Stimulated activated CD8-positive, alpha-beta memory T cell treated with anti-CD3 and anti-CD28 coated beads, Interleukin-15, amount 100 ng/mL, for 4 hours (primary cell): Measurements from ENCODE around the gene ATP2B3.

Source experiments
- DNase-seq, 2 donors: peaks; one replicate each; pipeline ENCODE4 v3.0.0-alpha.2; 2020; ENCODE audit warnings: low read depth in 2 of 2

Gene ATP2B3

DNA sequence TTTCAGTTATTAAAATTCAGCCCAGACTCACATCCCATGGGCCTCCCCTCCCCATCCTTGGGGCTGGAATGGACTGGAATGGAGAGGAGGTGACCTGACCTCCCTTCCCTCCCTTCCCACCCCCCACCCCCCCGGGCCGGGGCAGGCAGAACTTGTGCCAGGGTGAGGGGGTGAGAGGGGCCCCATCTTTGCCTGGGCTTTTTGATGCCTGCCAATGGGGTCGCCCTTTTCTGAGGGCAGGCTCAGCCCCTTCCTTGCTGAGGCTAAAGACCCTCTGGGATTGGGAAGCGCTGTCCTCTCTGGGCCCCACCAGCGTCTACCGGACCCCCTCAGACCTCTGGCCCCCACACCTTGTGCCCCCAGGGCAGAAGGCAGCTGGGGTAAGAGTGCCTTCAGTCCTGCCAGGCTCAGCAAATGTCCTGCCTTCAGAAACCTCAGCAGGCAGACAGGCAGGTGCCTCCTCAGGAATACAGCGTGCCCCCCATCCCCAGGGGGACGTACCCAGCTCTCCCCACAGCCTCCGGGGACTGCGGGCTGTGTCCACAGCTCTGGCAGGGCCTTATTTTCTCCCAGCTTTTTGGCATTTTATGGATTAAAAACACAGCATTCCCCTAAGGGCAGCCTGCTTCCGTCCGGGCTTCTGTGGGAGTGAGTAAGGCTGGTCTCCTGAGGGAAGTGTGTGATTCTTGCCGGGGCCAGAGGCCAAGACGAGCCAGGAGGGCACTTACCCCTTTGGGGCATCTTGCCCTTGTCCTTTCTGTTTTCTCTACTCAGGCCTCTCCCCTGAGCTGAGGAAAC lies 94.1 kb downstream of the ATP2B3 start:
- DNase-seq: no peak

DNA sequence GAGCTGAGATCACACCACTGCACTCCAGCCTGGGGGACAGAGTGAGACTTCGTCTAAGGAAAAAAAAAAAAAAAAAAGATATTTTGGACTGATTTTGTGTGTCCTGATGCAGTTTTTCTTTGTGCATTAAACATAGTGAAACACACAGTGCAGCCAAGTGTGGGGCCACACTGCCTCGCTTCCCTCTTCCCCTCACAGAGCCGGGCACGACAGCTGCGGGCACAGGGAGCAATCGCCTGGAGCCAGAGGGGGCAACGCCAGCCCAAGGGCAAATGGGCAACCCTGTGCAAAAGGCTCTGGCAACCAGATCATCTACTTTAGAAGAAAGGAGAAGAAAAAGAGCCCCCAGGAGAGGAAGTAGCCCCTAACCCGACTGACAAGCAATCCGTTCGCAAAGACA lies 95.0 kb downstream of the ATP2B3 start:
- DNase-seq: no peak

DNA sequence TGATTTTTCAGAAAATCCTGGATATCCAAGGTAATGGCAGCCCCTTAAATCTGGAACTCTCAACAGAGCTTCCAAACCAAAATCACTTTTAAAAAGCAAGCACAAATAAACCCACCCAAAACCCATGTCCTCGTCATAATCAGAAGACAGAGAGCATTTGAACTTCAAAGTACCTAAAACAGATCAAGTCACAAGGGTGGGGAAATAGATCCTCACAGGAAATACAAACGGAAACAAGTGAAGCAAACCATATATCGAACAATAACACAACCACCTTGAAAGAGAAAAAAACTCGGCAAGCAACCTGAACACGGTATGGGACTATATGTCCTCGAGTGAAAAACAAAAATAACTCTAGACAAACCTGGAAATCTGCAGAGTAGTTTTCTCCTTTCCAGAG lies 97.4 kb downstream of the ATP2B3 start:
- no peak for DNase-seq

DNA sequence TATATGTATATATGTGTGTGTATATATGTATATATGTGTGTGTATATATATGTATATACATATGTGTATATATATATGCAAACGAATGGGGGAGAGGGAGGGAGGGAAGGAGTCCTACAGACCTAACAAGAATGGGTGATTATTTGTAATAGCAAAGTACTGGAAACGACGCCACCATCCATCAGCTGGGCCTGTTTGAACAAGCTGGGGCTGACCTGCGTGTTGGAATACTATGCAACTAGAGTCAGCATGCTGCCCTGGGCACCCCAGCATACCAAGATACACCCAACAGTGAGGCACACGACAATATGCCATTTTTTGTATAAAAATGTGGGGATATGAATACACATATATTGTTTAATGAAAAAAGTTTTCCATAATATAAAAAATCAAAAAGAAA lies 103.1 kb downstream of the ATP2B3 start:
- DNase-seq: no peak

DNA sequence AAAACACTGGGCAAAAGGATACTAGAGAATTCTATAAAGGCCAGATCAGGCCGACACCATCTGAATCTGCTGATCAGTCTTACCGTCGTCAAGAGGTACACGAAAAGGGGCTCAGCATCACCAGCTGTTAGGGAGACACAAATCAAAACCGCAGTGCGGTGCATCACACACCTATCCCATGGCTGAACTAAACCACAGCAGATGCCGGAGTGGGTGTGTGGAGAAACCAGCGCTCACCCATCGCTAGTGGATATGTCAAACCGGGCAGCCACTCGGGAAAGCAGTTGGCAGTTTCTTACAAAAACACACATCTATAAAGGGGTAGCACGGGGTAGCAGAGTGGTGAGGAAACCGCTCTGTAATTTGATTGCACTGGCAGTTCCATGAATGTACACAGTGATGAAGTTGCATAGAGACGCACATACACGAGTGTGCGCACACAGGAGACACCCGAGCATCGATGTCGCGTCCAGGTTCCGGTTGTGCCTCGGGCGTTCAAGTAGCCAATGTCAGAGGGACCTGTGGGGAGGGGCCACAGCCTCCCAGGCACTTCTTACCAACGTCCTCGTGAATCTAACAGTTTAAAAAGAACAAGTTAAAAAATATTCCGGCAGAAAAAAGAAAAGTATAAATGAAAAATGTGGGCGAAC lies 104.6 kb downstream of the ATP2B3 start:
- DNase-seq: no peak

DNA sequence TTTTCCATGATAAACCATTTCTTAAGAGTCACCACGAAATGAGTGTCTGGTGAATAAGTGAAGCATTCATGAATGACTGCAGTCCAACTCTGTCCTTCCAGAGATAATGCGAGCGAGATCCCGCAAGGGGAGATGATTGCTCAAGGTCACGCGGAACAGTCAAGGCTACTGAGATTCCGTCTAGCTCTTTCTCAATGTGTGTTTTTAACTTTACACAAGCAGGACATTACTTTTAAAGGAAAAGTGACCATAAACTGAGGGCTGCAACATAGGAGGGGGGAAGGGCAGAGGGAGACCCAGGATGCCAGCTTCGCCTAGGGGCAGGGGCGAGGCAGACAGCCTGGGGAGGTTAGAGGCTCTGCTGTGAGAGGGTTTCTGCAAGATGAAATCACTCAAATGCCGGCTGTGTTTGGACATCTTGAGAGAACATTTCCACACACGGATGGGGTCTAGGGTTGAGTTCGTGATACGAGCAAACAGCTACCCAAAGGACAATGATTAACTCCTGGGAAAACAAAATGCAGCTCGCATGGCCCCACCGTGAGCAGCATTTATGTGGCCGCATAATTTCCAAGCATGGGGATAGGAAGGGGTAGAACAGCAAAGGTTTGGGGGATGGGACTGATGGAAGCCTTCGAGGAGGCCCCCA lies 105.3 kb downstream of the ATP2B3 start:
- DNase-seq: no peak

DNA sequence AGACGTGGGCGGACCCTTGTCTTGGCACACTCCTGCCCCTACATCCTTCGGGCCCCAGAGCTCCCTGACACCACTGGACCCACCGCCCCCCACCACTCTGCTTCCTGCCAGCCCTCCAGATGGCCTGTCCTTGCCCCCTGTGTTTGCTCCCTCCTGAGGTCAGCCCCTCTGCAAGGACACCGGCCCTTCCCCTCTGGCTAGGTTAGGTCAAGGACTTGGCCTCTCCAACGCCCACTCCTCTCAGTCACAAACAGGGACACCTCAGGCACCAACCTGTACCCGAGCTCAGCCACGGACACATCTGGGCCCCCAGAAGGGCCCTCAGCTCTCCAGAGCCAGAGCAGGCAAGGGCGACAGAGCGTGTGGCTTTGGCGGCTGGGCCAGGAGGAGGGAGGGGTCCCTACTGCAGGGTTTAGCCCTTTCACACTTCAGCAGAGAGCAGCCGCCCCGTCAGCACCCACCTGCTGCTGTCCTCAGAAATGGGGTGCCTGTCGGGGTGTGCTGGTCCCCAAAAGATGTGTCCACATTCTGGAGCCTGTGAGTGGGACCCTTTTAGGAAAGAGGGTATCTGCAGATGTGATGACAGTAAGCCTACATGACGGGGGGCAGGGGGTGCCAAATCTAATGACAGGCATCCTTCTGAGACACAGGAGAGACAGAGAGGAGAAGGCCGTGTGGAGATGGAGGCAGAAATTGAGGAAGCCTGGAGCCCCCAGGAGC lies 106.0 kb downstream of the ATP2B3 start:
- DNase-seq: no peak

DNA sequence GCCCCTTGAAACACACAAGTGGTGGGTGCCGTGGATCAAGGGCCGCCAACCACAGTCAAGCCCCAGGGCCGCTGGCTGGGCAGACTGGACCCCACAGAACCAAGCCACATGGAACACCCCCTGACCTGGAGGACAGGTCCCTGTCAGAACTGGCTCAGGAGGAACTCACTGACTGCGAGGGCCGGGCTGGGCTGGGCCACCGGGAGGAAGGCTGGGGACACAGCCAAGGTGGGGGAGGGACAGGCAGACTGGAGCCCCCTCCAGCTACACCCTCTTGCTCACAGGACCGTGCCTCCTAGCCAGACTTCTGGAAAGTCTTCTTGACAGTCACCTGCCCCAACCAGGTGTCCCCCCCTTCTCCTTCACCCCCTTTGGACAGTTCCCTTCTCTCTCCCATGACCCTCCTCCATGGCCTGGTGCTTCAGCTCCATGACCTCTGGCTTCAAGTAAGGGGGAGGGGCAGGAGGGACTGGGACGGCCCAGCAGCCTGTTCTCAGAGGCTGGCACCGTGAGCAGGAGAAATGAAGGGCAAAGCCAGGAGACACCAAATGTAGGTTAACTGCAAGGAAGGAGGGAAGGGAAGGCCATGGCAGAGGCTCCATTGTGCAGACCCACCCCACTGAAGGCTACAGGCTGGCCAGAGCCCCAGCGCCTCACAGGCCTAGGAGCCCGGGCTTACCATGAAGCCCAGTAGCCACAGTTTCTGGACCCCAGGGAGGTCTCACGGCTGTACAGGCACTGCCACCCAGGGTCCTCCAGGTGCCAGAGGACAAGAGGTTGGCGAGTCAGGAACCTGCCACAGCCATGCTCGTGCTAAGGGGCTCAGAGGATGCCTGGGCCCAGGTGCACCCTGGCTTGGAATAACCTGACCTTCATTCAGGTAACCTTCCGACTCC lies 107.0 kb downstream of the ATP2B3 start:
- DNase-seq: no peak

DNA sequence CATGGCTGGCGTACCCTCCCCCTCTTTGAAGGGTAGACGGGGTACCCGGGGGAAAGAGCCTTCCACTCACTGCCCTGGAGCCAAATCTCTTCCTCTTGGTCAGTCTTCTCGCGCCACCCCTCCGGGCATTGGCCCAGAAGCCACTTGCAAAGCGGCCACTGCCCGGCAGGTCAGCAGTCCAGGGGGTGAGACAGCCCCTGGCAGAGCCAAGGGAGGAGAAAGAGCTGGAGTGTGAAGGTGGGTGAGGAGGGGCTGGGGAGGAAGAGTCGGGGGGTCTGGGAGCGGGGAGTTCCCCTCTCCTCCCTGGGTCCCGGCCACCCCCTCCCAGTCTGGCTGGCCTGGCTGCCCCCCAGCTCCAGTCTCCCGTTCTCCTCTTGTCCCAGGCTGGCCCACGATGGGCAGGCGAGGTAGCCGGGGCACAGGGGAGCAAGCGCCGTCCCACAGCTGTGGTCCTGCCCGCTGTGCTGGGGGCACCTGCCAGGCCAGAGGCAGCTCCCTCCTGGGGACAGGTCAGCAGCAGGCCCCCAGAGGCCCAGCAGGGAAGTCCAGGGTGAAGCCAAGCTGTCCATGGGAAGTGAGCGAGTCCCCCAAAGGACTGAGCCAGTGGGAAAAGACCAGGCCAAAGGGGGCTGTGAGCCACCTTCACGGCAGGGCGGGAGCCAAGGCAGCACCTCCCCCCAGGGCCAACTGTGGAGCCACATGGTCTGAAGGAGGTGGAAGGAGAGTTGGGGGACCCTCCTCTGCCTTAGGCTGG lies 108.0 kb downstream of the ATP2B3 start:
- DNase-seq: no peak

DNA sequence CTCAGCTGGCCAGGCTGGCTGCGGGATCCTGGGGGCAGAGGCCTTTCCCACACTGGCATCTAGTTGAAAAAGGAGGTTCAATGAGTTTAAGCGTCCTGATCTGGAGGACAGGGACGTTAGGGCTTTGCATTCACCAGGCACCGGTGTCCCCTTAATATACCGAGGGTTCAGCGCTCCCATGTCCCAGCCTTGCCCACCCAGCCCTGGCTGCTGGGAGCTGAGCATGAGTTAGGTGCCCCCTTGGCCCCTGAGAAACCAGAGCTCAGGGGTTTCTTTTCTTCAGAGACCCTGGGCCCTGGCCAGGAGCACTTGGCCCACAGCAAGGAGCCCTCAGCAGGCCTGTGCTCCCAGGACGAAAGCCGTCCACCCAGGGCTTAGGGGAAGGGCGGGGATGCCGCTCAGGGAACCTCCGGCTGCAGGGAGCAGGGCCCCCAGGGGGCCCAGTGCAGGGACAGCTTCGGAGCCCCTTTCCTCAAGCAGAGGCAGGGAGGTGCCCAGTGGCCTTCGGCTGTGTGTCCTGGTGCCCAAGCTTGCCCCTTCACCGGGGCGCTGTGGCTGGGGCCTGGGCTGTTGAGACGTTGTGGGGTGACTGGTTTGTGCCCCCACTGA lies 108.7 kb downstream of the ATP2B3 start:
- DNase-seq: no peak

DNA sequence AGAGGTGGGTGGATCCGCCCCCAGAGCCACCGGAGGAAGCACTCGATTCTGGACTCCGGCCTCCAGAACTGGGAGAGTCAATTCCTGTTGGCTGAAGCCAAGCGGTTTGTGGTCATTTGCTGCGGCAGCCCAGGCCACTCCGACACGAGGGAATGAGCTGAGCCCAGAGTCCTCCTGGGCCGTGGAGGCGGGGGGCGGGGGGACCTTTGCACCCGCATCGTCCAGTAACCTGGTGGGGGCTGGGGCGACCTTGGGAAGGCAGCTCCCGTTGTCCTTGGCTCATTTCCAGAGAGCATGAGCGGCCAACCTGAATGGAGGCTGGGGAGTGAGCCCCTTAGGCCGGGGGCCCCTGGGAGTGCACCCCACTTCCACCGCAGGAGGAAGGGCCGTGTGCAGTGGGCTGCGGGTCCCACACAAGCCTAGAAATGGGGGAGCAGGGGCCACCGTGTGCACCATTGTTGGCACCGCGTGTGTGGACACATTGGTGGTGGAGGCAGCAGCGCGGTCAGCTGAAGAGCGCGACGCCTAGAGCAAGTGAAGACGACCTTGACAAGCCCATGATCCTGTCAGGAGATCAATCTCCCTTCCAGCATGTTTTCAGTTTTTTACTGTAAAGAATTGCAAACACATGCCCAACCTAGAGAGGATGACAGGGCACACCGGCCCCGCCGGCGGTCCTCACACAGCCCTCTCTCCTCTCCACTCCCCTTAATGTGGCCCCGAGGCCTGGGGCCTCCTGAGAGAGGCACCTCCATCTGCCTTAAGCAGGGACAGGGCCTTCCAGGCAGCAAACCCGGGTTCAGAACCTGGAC lies 109.6 kb downstream of the ATP2B3 start:
- DNase-seq: no peak

DNA sequence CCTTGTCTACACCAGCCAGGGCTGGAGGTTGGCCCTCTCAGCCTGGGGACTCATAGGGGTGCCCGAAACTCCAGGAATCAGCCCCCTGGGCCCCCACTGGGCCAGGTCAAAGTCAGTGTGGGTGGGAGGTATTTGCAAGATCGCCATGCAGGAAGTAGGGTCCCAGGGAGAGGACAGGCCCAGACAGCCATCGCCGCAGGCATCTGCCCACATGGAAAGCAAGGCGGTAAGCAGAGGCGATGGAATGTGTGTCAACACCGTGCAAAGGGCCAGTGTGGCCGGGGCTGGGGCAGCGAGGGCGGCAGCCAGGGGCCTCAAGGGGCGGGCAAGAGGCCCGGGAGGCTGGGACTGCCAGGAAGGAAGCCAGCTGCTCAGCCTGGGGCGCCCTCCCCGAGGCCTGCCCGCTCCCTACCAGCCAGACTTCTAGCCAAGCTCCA lies 110.3 kb downstream of the ATP2B3 start:
- no peak for DNase-seq

DNA sequence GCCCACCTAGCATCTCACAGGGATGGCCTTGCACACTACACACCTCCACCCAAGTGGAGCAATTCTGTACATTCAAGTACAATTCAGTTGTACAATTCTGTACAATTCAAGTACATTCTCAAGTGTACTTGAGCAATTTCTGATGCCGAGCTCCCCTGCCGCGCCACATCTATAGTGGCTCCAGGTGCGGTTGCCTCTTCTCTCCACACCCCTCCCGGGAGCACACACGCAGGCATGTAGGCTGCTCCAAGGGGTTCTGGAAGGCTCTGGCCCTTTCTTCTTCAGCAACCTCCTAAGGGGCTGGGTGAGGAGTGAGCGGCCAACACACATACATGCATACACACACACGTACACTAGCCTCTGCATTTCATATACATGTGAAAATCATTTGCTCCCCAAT lies 110.7 kb downstream of the ATP2B3 start:
- no peak for DNase-seq

DNA sequence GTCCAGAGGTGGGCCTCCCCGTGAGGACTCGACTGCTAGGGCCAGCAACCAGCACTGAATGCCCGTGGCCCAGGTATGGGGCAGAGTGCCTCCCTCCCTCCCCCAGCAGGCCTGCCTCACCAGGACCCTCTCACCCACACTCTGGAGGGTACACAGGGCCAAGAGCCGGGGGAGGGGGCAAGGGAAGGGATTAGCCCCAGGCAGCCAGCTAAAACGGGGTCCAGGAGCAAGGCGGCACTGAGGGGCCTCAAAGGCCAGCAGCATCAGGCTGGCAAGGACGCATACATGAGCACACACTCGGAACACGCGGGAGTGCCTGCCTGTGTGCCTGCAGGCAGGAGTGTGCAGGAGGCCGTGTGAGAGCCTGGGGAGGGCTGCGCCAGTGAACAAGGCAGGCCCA lies 111.2 kb downstream of the ATP2B3 start:
- DNase-seq: no peak

DNA sequence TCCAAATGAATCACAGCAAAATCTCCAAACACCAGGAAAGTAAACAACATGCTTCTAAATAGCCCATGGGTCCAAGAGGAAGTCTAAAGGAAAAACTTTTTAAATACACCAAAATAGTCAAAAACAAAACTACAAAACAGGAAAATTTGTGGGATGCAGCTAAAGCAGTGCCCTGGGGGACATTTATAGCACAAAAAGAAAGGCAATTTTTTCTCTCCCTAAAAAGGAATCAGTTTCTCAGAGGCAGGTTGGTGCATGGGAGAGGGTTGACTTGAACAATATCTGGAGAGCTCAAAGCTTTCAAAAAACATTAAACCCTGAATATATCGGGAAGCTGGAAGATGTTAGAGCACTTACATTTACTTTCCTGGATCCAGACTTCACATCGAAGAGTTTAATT lies 113.9 kb downstream of the ATP2B3 start:
- DNase-seq: no peak

DNA sequence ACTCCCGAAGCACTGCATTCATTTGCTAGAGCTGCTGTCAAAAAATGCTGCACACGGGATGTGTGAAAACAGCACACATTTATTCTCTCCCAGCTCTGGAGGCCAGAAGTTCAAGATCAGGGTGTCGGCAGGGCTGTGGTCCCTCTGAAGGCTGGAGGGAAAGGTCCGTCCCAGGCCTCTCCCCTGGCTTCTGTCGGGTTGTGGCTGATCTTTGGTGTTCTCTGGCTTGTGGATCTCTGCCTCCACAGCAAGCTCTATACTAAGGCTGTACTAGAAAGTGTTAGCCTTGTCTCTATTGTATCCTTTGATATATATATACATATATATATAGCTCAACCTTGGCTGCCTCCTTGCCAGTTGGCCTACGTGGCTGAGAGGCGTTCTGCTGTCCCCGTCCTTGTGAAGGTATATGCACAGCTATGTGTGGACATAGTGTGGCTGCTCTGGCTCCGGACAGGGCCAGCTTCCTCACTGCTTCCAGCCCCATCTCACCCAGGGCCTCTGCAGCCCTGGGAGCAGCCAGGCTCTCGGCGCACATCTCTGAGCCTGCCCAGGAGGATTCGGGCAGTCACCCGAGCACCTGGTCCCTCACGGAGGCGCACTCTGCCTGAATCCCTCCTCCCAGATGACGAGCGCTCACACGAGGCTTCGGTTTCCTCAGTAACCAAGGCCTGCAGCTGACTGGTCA lies 114.6 kb downstream of the ATP2B3 start:
- no peak for DNase-seq
